Retinal pigment epithelial cell (primary cell): Measurements from ENCODE around the gene CACNG4.

Source experiments
- DNase-seq: peaks from one replicate; pipeline ENCODE4 v3.0.0-alpha.2; 2010; ENCODE audit warnings: low read depth
- H3K4me3 ChIP-seq: 2 replicates; pipeline ENCODE4 v1.5.1; 2011; ENCODE audit warnings: mild to moderate bottlenecking, low read length, control low read depth, moderate library complexity
- CTCF ChIP-seq: conservative IDR thresholded peaks from 2 replicates; pipeline ENCODE4 v1.5.1; 2011; ENCODE audit warnings: low read depth, low read length, control low read depth, inconsistent platforms

The CACNG4 gene

DNA sequence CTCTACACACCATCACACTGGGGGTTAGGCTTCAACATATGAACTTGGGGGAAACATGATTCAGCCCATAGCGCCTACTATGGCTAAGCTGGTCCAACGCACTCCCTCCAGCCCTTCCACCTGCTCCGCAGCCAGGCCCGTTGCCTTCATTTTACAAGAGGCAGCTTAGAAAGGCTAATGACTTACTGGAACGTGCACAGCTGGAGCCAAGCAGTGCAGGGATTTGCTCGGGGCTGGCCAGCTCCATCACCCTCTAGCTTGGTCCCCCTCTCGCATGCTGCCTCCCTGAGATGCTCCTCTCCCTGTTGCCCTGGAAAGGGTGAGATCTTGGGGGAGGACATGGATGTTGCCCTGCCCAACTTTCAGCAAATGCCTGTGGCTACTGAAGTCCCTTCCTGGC, 77.0 kb downstream of the CACNG4 start:
- no peak for TF ChIP-seq CTCF
- H3K4me3 ChIP-seq = no peak overlapping the region
- DNase-seq = no peak

- no peak for TF ChIP-seq CTCF
- H3K4me3 ChIP-seq = no peak overlapping the region
- DNase-seq = no peak
Observed at GRCh38 chr17:67041941-67042899, 77.7 kb downstream of the CACNG4 start.

DNA sequence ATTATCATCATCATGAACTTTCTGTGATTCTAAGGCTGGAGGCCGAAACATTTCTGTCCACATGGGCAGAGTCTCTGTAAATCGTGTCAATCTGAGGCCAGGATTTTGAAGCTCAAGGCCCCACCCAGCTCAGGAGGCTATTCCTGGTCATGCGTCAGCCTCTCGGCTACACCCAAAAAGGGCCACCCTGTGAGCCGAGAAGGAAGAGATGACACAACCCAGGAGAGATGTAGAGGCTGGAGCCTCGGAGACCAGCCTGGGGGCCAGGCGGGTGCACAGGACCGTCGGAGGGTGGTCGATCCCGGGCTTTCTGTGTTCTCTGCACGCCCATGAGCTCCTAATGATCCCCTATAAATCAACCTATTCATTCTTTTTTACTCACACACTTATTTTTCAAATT, 78.8 kb downstream of the CACNG4 start:
- no peak overlapping the region for H3K4me3 ChIP-seq
- no peak for TF ChIP-seq CTCF
- no peak for DNase-seq

GRCh38 chr17:67044016-67044772, 79.7 kb downstream of the CACNG4 start, which contains the start of gene CACNG1:
TSS of gene CACNG1 (plus strand) at chr17:67044554. CDS start at chr17:67044661, 107 bp downstream.
- no peak within 1 kb of the TSS for H3K4me3 ChIP-seq
- no peak for DNase-seq
- TF ChIP-seq CTCF = no peak

DNA sequence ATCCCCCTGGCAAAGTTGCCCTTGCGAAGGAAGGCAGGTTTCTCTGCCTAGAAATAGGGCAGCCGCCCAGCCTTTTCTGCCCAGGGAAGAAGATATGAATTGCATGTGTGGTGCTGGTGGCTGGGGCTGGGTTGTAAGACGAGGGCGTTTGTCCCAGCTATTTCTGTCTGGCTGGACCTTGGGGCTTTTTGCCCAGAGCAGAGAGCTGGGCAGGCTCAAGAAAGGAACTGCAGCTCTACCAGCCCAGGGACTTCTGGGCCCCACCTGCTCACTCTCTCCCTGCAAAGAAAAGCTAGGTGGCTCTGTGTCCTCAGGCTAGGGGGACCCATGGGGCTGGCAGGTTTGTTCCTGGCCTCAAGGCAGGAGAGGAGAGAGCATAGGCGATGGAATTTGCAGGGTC, 80.4 kb downstream of the CACNG4 start:
- no peak overlapping the region for H3K4me3 ChIP-seq
- TF ChIP-seq CTCF = no peak
- DNase-seq = no peak

- no peak overlapping the region for H3K4me3 ChIP-seq
- no peak for TF ChIP-seq CTCF
- DNase-seq = no peak
Observed at GRCh38 chr17:67046398-67046797, 81.9 kb downstream of the CACNG4 start.

DNA sequence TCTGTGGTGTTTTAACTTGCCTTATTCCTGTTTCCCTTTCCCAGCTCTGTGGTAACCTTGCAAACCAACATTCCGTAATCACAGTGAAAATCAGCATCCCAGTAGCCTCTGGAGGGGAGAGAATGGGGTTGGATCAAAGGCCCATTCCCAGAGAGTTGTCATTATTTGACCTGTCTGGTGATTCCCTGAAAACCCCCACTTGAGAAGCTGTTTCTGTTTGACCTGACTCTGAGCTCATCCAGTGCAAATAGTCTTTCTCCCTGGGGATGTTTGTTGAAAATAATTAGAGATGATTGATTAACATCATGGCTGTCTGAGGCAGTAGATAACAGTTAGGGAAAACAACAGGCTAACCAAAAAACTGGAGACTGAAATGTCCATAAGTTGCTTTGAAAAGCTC, 82.9 kb downstream of the CACNG4 start:
- no peak overlapping the region for H3K4me3 ChIP-seq
- DNase-seq = no peak
- TF ChIP-seq CTCF = no peak
